ENCODE results near the gene NRG3. TPM values are rescaled to one million over a fixed set of nuclear protein-coding genes. Genes with fewer than 3 reads are reported as not detected.

Gene NRG3
- total RNA-seq, 6 experiments from 2014 or later: not detected

DNA sequence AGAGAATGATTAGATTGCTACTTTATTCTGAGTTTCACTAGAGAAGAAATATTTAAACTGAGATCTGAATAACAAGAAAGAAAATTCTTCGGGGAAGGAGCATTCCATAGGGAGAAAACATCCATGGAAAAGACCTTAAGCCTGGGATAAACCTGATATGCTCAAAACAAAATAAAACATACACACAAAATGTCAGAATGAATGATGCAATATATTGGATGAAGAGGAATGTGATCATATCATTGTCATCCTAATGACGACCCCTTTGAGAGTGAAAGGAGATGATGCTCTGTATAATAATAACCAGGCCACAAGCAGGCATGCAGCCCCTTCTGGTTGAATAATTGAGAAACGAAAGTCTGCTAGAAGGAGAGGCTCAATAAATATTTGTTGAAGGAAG lies 882.4 kb downstream of the NRG3 start:
- Mint-ChIP-seq H3K4me1 (ENCODE audit: low read depth) (no peaks in the 10 kb centered on the region), H3K36me3 (ENCODE audit: low read depth) (no peaks in the 10 kb centered on the region), H3K4me3 (no peak overlapping the region), H3K9me3 (no peaks in the 10 kb centered on the region; the same call in 1 of the 2 replicates), H3K27ac (no peak overlapping the region), H3K27me3 (ENCODE audit: insufficient read depth) (no peaks in the 10 kb centered on the region; the same call in 1 of the 2 replicates)
- no peak for TF ChIP-seq CTCF (IDR thresholded peaks at IDR 0.05)
- DNase-seq: no peak

- no peak overlapping the region for H3K4me3 Mint-ChIP-seq
- no peak for TF ChIP-seq CTCF (IDR thresholded peaks at IDR 0.05)
- no peaks in the 10 kb centered on the region; the same call in 1 of the 2 replicates for H3K27me3 Mint-ChIP-seq (ENCODE audit: insufficient read depth)
- no peaks in the 10 kb centered on the region for H3K4me1 Mint-ChIP-seq (ENCODE audit: low read depth)
- H3K36me3 Mint-ChIP-seq (ENCODE audit: low read depth): no peaks in the 10 kb centered on the region
- no peak for DNase-seq
- no peaks in the 10 kb centered on the region; the same call in 1 of the 2 replicates for H3K9me3 Mint-ChIP-seq
- no peak overlapping the region for H3K27ac Mint-ChIP-seq
Observed at GRCh38 chr10:82757901-82758300, 882.9 kb downstream of the NRG3 start.

GRCh38 chr10:82759050-82759449 lies 884.1 kb downstream of the NRG3 start:
- Mint-ChIP-seq H3K4me1 (ENCODE audit: low read depth) (no peaks in the 10 kb centered on the region), H3K9me3 (no peaks in the 10 kb centered on the region; the same call in 1 of the 2 replicates), H3K27ac (no peak overlapping the region), H3K4me3 (no peak overlapping the region), H3K36me3 (ENCODE audit: low read depth) (no peaks in the 10 kb centered on the region), H3K27me3 (ENCODE audit: insufficient read depth) (no peaks in the 10 kb centered on the region; the same call in none of the 2 replicates)
- no peak for TF ChIP-seq CTCF (IDR thresholded peaks at IDR 0.05)
- no peak for DNase-seq

DNA sequence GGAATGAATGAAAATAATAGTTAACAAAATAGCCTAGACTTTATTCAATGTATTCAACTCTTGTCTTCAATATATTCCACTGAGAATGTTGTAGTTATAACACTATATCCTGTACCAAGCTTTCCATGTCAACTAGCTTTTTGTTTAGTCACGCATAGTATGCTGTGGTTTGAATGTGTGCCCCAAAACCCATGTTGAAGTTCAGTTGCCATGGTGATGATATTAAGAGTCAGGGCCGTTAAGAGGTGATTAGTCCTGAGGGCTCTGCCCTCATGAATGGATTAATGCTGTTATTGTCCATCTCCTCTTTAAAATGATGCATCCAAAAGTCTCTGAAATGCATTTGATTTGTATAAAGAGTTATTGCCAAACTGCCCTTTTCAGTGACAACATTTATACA lies 887.6 kb downstream of the NRG3 start:
- H3K4me1 Mint-ChIP-seq (ENCODE audit: low read depth): no peaks in the 10 kb centered on the region
- H3K4me3 Mint-ChIP-seq: no peak overlapping the region
- H3K9me3 Mint-ChIP-seq: no peaks in the 10 kb centered on the region
- H3K36me3 Mint-ChIP-seq (ENCODE audit: low read depth): no peaks in the 10 kb centered on the region
- no peak for DNase-seq
- H3K27me3 Mint-ChIP-seq (ENCODE audit: insufficient read depth): no peaks in the 10 kb centered on the region; the same call in none of the 2 replicates
- H3K27ac Mint-ChIP-seq: no peak overlapping the region
- no peak for TF ChIP-seq CTCF (IDR thresholded peaks at IDR 0.05)

DNA sequence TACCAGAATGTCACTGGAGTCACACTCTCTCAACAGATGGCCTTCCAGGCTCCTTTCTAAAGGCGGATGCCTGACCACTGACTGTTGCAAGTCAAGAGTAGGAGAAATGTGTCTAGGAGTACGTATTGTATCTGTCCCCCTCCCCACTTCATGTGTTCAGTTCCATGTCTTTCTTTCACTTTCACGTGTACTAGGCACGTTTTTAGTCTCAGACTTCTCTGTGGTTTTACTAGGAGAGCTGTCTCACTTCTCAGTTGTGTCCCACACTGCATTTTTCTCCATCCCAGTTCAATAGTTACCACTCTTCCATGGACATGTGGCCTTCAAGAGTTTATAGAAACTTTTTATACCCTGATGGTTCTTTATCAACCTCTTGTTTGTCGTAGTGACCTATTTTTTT lies 893.0 kb downstream of the NRG3 start:
- Mint-ChIP-seq H3K4me3 (no peak overlapping the region), H3K27ac (no peak overlapping the region), H3K36me3 (ENCODE audit: low read depth) (no peaks in the 10 kb centered on the region), H3K9me3 (no peaks in the 10 kb centered on the region), H3K4me1 (ENCODE audit: low read depth) (no peaks in the 10 kb centered on the region), H3K27me3 (ENCODE audit: insufficient read depth) (no peaks in the 10 kb centered on the region; the same call in none of the 2 replicates)
- no peak for TF ChIP-seq CTCF (IDR thresholded peaks at IDR 0.05)
- DNase-seq: no peak

DNA sequence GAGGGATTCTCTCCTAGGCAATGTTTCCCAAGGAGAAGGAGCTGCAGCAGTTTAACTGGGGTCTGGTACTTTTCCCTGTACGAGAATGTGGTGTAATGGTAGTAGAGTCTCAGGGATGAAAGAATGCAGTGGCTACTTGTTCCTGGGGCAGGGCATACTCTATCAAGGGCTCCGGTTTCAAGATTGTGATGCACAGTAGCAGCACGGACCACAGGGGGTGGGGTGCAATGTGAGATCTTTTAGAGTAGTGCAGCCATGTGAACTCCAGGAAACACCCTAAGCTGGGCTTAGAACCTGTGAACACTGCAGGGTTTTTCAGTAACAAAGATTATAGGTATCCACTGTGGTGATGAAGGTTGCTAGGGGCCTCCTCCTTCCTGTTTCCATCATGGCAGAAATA lies 903.9 kb downstream of the NRG3 start:
- Mint-ChIP-seq H3K4me3 (no peak overlapping the region), H3K27me3 (ENCODE audit: insufficient read depth) (no peaks in the 10 kb centered on the region; the same call in 1 of the 2 replicates), H3K27ac (no peak overlapping the region), H3K36me3 (ENCODE audit: low read depth) (no peaks in the 10 kb centered on the region), H3K9me3 (peaks cover 12% of the 10 kb centered on the region; the same call in 1 of the 2 replicates), H3K4me1 (ENCODE audit: low read depth) (no peaks in the 10 kb centered on the region)
- no peak for DNase-seq
- no peak for TF ChIP-seq CTCF (IDR thresholded peaks at IDR 0.05)

Measured in HFFc6 (cell line).